GM21529 (cell line): Measurements from ENCODE around the gene DHRS11.

Experiments used
- ATAC-seq: cut with Tn5 transposase; IDR thresholded peaks from one replicate; pipeline ENCODE4 v1.9.1; 2021; ENCODE audit not compliant: unreplicated experiment

The DHRS11 gene

GRCh38 chr17:36650096-36650775 lies 58.6 kb downstream of the DHRS11 start:
- ATAC-seq = no peak
